ENCODE measurements around the gene TCF19. TPM values are rescaled to one million over a fixed set of nuclear protein-coding genes. Genes with fewer than 3 reads are reported as not detected.

Gene TCF19
- total and polyA plus RNA-seq, 10 of the 15 experiments (the other 5 are each of a cell fraction or from before 2014, with no cell fraction given), result 7.7 to 103 (median 53.3) TPM

DNA sequence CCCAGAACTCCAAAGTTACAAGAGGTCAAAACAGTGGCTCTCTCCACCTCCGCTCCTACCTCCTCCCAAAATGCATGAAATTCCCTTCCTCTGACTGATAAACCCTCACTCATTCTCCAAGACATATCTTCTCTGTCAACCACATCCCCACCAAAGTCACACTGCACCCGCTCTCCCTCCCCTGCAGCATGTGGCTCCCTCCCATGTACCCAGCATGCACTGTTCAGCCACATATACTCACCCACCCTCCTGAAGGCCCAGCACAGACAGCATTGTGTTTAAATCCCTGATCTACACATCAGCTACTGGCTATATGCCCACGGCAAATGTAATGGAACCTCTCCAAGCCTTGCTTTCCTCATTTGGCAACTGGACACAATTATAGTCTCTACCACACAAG is 17.6 kb downstream of the TCF19 start (continued):
- TF ChIP-seq, protein P1, sequence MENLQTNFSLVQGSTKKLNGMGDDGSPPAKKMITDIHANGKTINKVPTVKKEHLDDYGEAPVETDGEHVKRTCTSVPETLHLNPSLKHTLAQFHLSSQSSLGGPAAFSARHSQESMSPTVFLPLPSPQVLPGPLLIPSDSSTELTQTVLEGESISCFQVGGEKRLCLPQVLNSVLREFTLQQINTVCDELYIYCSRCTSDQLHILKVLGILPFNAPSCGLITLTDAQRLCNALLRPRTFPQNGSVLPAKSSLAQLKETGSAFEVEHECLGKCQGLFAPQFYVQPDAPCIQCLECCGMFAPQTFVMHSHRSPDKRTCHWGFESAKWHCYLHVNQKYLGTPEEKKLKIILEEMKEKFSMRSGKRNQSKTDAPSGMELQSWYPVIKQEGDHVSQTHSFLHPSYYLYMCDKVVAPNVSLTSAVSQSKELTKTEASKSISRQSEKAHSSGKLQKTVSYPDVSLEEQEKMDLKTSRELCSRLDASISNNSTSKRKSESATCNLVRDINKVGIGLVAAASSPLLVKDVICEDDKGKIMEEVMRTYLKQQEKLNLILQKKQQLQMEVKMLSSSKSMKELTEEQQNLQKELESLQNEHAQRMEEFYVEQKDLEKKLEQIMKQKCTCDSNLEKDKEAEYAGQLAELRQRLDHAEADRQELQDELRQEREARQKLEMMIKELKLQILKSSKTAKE (IDR thresholded peaks at IDR 0.05; ENCODE audit: low read depth, poor library complexity, severe bottlenecking), result no peak

DNA sequence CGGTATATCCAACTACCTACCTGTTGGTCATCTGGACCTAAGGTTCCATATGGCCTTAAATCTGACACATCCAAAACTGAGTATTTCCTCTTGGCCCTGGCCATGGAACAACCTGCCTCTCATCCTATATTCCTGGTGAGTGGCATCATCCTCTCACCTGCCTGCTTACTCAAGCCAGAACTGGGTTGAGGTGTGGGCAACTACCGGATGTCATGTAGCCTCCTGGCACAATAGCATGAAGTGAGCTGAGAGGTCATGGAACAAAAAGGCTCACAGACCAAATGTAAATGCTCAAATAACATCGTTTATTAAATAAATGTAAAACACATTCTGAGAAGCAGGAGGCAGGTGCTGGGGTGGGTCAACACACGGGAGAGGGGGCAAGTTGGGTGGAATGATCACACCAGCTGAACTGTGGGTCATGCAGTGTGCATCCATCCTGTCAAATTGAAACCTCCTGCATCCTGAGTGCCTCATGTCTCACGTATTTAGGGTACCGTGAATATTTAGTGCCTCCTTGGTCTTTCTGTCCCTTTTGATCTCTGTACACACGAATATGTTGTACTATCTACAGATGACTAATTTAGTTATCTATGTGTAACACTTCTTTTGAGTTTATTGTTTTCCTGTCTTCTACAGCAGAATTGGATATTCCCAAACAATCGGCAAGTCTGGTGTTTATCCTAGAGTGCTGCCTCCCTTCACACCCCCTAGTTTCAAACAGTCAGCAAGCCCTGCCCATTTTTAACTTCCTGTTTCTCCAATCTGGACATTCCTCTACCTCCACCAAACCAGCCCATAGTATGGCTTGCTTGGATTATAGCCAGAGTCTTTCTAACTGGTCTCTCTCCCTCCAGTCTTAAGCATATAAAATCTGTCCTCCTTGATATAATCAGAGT is 20.0 kb downstream of the TCF19 start:
- Histone ChIP-seq H3K4me1 (ENCODE audit: control insufficient read depth, insufficient read depth, low read length) (peaks cover 14% of the 10 kb centered on the region), H3K79me2 (ENCODE audit: control insufficient read depth, insufficient read depth, low read length) (no peaks in the 10 kb centered on the region; the same call in none of the 2 replicates), H3K9me3 (replicated peaks; ENCODE audit: control insufficient read depth, insufficient read depth, low read length) (no peaks in the 10 kb centered on the region), H3K9ac (ENCODE audit: control insufficient read depth, insufficient read depth, low read length) (no peak overlapping the region), H3K4me3 (no peak overlapping the region), H4K20me1 (ENCODE audit: control insufficient read depth, insufficient read depth) (no peaks in the 10 kb centered on the region), H3K27me3 (replicated peaks in 1 of 2; ENCODE audit: control insufficient read depth in 2 of 2, insufficient read depth in 2 of 2, low read length in 1 of 2) (no peaks in the 10 kb centered on the region), H2AFZ (ENCODE audit: control insufficient read depth, low read depth, low read length) (peak overlapping the region; percentile 48), H3K4me2 (ENCODE audit: control insufficient read depth, insufficient read depth) (peak overlapping the region; percentile 80), H3K36me3 (ENCODE audit: control insufficient read depth in 2 of 2, insufficient read depth in 2 of 2, low read length in 1 of 2) (0 out of 4 replicates have a peak, but pooled peaks cover 0 to 2% of the 10 kb centered on the region in 2 experiments), H3K27ac (ENCODE audit: control insufficient read depth, insufficient read depth) (peak overlapping the region; percentile 33)
- in situ Hi-C loops (cut with MboI) (no loop called here), intact Hi-C loops (cut with micrococcal nuclease; ENCODE audit: unreplicated experiment) (no loop called here)
- CTCF ChIA-PET, result interaction anchor here (0.6 to 1.0 kb wide), 2 partner anchors 18 to 221 kb away, joined by 3 read pairs; no protein-coding TSS in a partner anchor
- RAD21 ChIA-PET (ENCODE audit: unreplicated experiment), result interaction anchor here (1.2 kb wide), 1 partner anchor 13 kb away, joined by 3 read pairs; no protein-coding TSS in a partner anchor
- ATAC-seq (peak; percentile 88), FAIRE-seq (peak; percentile 70), DNase-seq (ENCODE audit: low read depth, low spot score) (no peak)
- POLR2A ChIA-PET, result interaction anchor here (0.8 kb wide), 1 partner anchor 16 kb away, joined by 3 read pairs; no protein-coding TSS in a partner anchor
- SMC1A ChIA-PET (ENCODE audit: uncharacterized antibody, unreplicated experiment), result interaction anchor here (1.0 kb wide), 2 partner anchors 12 to 15 kb away, joined by 3 read pairs; no protein-coding TSS in a partner anchor
- 11% methylated on average over 8 of the region's 8 CpGs for WGBS (ENCODE audit: insufficient coverage, insufficient replicate concordance, low lambda C conversion rate, missing lambda C conversion rate)
- BruUV-seq (replicated peaks), result no TSS peak
- TF ChIP-seq SREBF2 (IDR thresholded peaks at IDR 0.05; ENCODE audit: low read length), result no peak
- TF ChIP-seq, protein P2, sequence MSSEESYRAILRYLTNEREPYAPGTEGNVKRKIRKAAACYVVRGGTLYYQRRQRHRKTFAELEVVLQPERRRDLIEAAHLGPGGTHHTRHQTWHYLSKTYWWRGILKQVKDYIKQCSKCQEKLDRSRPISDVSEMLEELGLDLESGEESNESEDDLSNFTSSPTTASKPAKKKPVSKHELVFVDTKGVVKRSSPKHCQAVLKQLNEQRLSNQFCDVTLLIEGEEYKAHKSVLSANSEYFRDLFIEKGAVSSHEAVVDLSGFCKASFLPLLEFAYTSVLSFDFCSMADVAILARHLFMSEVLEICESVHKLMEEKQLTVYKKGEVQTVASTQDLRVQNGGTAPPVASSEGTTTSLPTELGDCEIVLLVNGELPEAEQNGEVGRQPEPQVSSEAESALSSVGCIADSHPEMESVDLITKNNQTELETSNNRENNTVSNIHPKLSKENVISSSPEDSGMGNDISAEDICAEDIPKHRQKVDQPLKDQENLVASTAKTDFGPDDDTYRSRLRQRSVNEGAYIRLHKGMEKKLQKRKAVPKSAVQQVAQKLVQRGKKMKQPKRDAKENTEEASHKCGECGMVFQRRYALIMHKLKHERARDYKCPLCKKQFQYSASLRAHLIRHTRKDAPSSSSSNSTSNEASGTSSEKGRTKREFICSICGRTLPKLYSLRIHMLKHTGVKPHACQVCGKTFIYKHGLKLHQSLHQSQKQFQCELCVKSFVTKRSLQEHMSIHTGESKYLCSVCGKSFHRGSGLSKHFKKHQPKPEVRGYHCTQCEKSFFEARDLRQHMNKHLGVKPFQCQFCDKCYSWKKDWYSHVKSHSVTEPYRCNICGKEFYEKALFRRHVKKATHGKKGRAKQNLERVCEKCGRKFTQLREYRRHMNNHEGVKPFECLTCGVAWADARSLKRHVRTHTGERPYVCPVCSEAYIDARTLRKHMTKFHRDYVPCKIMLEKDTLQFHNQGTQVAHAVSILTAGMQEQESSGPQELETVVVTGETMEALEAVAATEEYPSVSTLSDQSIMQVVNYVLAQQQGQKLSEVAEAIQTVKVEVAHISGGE (CRISPR knock-in tag; IDR thresholded peaks at IDR 0.05), result no peak
- no peak for TF ChIP-seq CEBPB (IDR thresholded peaks at IDR 0.05; ENCODE audit: borderline replicate concordance in 1 of 2, low read depth in 2 of 2, low read length in 2 of 2)
- peak; percentile 44; the same call in 1 of the 2 replicates for TF ChIP-seq NR2F1 (conservative IDR thresholded peaks at IDR 0.05)
- no peak for TF ChIP-seq SRF (IDR thresholded peaks at IDR 0.05; ENCODE audit: low read depth in 2 of 2, low read length in 2 of 2)
- peak; percentile 16; the same call in 1 of the 2 replicates for TF ChIP-seq CREM (IDR thresholded peaks at IDR 0.05; ENCODE audit: low read depth)
- peak; percentile 29; the same call in 1 of the 2 replicates for TF ChIP-seq IRF4 (IDR thresholded peaks at IDR 0.05; ENCODE audit: low read depth, low read length)
- TF ChIP-seq, protein P3, sequence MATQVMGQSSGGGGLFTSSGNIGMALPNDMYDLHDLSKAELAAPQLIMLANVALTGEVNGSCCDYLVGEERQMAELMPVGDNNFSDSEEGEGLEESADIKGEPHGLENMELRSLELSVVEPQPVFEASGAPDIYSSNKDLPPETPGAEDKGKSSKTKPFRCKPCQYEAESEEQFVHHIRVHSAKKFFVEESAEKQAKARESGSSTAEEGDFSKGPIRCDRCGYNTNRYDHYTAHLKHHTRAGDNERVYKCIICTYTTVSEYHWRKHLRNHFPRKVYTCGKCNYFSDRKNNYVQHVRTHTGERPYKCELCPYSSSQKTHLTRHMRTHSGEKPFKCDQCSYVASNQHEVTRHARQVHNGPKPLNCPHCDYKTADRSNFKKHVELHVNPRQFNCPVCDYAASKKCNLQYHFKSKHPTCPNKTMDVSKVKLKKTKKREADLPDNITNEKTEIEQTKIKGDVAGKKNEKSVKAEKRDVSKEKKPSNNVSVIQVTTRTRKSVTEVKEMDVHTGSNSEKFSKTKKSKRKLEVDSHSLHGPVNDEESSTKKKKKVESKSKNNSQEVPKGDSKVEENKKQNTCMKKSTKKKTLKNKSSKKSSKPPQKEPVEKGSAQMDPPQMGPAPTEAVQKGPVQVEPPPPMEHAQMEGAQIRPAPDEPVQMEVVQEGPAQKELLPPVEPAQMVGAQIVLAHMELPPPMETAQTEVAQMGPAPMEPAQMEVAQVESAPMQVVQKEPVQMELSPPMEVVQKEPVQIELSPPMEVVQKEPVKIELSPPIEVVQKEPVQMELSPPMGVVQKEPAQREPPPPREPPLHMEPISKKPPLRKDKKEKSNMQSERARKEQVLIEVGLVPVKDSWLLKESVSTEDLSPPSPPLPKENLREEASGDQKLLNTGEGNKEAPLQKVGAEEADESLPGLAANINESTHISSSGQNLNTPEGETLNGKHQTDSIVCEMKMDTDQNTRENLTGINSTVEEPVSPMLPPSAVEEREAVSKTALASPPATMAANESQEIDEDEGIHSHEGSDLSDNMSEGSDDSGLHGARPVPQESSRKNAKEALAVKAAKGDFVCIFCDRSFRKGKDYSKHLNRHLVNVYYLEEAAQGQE (IDR thresholded peaks at IDR 0.05; ENCODE audit: low read depth, low read length), result no peak
- 0 out of 2 replicates have a peak, but pooled peaks have one; percentile 33 for TF ChIP-seq TCF7 (IDR thresholded peaks at IDR 0.05; ENCODE audit: borderline replicate concordance)
- TF ChIP-seq SMC3 (IDR thresholded peaks at IDR 0.05; ENCODE audit: borderline replicate concordance, low read length), result no peak

All from GM12878 (cell line).